Activated CD4-positive, alpha-beta T cell treated with anti-CD3 and anti-CD28 coated beads, Interleukin-2, amount 50 U/mL, for 1 hour (primary cell): ENCODE data around the gene APBA2.

Experiments
- DNase-seq: peaks from one replicate; pipeline ENCODE4 v3.0.0-alpha.2; 2020

Gene APBA2

GRCh38 chr15:28897861-28898585 lies 12.2 kb downstream of the APBA2 start:
- no peak for DNase-seq

DNA sequence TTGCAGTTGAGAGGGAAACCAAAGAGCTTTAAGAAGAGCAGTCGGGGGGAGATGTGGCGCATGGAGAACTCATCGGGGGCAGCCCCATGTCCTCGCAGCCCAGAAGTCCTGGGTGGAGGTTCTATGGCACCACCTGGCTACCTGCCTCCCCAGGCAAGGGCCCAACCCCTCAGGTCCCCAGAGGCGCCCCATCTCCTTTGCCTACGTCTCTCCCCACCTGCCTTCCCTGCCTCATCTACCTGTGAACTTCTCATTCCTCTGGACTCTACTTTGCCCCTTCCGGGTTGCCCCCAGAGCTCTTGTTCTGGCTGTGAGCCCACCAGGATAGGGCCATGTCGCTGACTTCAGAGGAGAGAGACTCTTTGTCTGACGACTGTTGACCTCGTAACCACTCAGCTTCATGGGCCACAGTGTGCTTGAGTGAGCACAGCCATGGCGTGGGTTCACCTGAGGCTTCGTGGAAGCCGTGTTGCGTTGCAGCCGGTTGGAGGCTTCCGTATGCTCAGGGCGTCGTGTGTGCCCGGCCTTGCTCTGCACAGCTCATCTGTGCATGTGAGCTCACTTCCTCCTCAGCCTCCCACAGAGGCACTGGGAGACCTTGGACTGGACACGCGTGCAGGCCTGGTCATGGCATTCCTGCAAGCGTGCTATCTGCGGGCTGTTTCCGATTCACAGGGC lies 13.4 kb downstream of the APBA2 start:
- no peak for DNase-seq

- DNase-seq = no peak
Measured at GRCh38 chr15:28900041-28900891, 14.5 kb downstream of the APBA2 start.

- no peak for DNase-seq
Measured at GRCh38 chr15:28900892-28901586, 15.3 kb downstream of the APBA2 start.

DNA sequence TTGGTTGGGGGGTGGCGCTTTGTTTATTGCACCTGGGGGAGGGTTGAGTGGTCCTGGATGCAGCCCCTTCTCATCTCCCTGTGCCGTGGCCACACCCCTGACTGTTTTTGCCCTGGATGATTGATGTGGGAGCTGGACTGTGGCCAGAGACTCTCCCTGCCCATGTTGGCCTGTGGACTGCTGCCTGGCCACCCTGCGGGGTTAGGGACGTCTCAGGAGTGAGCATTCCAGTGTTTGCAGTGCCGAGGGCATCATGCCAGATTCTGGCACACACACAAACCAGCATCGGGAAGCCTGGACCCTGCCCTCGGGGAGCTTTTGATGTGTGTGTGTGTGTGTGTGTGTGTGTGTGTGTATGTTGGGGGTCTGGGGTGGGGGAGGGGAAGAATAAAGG lies 15.8 kb downstream of the APBA2 start:
- DNase-seq = no peak

DNA sequence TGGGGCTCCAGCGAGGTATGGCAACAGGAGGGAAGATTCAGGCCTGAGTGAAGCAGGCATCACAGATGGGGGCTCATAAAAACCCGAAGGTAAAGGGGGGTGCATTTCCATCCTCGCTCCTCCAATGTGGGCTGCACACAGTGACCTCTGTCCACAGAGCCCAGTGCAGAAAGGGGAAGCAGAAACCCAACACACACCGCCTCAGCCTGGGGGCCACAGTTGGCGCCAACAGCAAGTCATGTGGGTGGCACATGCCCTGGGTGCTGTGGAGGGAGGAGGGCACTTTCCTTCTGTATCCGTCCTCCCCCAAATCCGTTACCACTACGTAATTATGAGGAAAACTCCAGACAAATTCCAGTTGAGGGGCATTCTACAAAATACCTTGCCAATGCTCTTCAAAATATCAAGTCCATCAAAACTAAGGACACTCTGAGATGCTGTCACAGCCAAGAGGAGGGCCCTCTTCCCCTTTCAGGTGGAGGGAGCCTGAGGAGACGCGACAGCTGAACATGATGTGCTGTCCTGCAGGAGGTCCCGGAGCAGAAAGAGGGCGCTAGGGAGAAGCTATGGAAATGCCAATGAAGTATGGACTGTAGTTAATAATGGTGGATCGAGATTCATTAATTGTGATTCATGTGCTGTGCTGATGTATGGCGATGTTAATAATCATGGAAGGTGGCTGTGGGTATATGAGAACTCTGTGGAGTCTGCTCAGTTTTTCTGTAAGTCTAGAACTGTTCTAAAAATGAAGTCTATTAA lies 16.4 kb downstream of the APBA2 start:
- DNase-seq = no peak

GRCh38 chr15:28902856-28903255 lies 17.1 kb downstream of the APBA2 start:
- DNase-seq = no peak

GRCh38 chr15:28903555-28903954 lies 17.8 kb downstream of the APBA2 start:
- DNase-seq = no peak

DNA sequence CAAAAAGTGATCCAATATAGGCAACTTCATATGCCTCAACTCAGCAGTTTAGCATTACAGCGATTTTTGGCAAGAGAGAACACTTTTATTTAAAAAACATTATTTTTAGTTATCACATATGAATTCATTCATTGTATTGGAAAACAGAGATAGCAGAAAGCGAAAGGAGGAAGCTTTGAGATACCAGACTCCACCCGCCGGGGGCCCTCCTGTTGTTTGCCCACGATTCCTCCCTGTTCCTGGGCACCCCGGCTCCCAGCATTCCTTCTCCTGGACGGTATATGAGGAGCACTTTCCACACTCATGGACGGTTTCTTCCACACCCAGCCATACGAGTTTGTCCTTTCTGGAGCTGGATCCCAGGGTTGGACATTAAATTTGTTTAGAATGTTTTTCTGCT lies 18.2 kb downstream of the APBA2 start:
- DNase-seq = no peak

DNA sequence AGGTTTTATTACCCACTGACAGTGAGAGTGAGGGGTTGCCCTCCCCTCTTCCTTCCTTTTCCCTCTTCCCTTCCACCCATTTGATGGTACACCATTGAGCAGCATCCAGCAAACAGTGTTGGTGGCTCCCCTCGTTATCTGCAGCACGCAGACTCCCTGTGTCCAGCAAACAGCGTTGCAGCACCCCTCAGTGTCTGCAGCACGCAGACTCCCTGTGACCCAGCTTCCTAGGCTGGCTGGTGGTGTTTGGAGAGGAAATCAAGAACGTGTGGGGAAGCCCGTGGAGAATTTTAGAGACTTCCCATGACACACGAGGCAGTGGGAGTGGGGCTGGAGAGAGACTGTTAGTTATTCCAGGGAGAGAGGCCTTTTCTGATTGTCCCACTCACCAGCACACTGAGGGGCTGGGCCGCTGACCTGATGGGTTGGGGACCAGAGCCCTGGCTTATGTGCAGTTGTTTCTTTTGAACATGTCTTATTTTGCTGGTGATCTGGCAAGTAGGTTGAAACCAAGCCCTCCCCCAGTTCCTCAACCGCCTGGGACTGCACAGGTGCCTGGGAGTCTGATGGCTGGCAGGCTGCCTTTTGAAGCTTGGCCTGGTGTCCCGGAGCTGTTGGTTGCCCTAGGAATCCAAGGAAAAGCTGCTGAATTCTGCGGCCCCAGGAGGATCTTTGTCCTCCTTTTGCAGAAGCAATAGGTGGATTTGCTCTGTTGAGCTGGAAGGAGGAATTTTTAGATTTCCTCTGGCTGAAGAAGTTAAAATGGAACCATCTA lies 19.0 kb downstream of the APBA2 start:
- DNase-seq = no peak

DNA sequence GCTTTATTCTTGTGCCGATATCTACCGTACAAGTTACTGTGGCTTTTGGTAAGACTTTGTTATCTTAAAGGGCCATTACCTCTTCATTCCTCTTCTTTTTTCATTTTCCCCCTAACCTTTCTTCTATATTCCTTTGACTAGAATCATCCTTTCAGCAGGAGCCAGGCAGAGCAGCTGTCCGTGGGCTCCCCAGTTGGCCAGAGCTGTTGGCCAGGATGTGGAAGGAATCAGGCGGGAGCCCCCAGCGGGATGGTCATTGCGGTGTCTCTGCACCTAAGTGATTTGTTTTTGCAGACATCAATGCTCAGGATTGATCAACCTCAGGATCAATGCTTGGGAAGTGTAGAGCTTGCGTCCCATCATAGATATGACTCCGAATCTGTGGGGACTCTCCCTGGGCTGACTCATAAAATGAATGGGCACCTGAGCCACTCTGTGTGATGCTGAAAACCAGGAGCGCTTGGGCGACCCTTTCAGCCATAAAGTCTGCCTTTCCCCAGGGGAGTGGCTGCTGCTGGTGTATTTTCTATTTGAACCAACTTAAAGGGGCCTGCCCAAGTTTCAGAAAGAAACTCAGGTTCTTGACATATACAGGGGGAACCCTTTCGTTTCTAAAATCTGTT lies 21.7 kb downstream of the APBA2 start:
- DNase-seq = no peak

DNA sequence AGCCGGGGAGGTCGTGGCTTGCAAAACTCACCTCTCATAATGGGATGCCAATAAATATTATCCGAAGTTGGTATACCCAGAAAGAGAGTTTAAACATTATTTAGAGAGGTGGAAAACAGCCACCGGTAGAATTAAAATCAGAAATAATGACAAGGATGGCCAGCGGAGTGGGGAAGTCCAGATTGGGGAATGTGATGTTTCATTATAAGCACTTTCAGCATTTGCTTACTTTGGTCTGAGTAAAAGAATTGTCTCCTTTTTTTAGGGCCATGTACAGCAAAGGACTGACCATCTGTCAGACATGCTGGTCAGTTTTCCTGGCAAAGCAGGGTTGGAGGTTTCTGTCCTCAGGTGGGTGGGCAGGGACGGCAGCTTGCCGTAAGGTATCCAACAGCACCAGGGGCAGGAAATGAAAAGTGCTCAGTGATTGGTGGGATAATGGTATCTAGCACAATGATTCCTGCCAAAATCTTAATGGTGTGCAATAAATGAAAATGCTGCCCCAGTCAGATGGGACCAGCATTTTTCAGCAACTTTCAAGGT lies 24.3 kb downstream of the APBA2 start:
- no peak for DNase-seq

DNA sequence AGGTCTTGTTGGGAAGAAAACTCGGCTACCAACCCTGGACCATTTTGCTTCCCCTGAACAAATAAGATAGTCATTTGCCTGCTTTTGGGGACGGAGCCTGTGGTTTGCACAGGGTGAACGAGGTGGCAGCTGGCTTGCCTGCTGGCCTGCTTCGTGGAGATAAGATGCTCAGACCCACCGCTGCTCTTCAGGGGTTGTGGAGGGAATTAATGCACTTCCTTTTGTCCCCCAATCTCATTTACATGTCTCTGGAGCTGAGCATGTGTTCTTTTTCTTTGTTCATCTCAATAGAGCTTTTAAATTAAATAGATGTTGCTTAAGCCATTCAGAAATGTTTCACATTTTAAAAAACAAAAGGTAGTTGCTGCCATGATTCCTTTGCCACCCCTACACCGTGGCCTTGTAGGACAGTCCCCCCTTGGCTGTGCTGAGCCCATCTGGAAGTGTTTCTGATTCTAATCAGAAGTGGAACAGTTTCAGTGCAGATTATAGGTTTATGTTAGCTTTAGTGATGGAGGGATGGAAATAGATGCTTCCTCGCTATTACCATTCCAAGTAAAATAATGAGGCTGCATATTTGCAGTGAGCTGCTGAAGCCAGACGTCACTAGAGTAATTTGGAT lies 25.6 kb downstream of the APBA2 start:
- DNase-seq = no peak

DNA sequence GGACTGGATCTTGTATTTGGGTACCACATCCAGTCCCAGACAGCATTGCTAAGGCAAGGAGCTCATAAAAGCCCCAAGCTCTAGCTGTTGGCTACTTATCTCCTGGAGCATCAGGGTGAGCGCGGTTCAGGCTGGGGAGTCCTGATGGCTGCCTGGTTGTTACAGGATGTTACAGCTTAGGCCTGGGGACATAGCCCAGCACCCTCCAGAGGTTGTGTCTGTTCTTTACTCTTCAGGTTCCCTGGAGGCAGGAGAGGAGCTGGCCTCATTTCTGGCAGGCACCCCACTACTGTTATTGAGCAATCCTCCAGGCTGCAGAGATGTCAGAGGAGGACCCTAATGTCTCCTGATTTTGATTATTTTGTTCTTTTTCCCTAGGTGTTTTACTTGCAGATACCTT lies 26.6 kb downstream of the APBA2 start:
- DNase-seq = no peak

DNA sequence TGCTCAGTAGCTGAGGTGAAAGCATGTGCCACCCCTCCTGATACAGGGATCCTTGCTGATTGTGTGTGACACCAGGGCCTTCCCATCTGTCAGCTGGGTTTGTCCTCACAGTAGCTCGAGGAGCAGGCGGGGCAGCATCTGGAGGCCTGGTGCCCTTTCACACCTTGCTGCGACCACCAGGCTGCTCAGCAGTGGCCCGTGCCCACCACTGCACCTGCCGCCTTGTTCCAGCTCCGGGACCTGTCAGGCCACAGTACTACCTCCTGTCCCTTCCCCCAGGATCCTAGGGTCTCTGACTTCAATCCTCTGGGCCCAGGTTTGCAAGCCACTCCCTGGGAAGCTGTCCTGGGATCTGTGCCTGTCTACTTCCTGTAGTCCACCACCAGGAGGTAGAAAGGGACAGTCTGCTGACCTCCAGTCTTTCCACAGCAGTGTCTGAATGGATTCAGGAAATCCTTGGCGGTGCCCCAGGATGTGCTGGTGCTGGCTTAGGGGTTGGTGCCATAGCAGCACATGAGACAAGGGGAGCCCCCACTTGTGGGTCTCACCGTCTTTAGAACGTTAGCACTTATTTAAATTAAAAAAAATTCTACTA lies 27.5 kb downstream of the APBA2 start:
- no peak for DNase-seq

DNA sequence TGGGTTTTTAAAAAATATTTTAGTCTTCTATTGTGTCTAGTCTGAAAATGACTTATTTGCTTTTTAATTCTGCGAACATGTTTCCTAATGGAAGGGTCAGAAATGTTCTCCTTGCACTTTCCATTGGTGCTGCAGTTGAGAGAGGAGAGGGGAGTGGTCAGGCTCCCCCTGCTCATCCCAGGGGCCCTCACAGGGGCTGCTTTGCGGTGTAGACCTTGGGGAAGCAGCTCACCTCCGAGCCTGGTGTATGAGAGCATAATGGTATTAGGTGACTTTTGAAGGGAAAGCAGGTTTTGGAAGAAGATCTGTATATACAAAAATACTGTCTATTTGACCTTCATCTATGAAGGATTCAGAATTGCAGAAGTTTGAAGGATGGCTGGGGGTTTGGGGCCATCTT lies 28.3 kb downstream of the APBA2 start:
- no peak for DNase-seq

GRCh38 chr15:28914483-28915023 lies 28.8 kb downstream of the APBA2 start:
- no peak for DNase-seq

DNA sequence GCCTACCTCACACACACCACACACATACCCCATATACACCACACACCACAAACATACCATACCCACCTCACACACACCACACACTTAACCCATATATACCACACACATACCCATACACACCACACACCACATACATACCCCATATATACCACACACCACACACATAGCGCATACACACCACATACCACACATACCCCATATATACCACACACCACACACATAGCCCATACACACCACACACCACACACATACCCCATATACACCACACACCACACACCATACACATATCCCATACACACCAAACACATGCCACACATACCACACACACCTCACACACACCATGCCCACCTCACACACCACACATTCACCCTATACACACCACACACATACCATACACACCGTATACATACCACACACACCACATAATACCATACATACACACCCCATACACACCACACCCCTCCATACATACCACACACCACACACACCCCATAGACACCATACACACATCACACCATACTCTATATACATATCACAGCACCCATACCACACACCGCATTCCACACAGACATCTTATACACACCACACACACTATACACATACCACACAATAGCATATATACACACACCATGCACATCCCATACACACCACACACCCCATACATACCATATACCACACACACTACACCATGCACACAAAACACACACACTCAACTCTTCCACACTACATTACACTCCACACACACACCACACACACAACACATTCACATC lies 29.5 kb downstream of the APBA2 start:
- DNase-seq = no peak

- DNase-seq = no peak
Measured at GRCh38 chr15:28915935-28916334, 30.2 kb downstream of the APBA2 start.
